H9 (cell line): ENCODE measurements around the gene IGFLR1. TPM values are rescaled to one million over a fixed set of nuclear protein-coding genes. Genes with fewer than 3 reads are reported as not detected.

Experiments
- DNase-seq: peaks from one replicate; pipeline ENCODE4 v3.0.0-alpha.2; 2017
- H2AFZ ChIP-seq: one replicate; pipeline ENCODE4 v1.6.1; 2013; ENCODE audit warnings: mild to moderate bottlenecking, low read length, control low read depth, moderate library complexity
- H2AK5ac ChIP-seq: 2 replicates; pipeline ENCODE4 v1.6.1; 2013; ENCODE audit warnings: low read length, control low read depth, mixed read lengths; ENCODE audit not compliant: insufficient read length
- H2BK120ac ChIP-seq: one replicate; pipeline ENCODE4 v1.6.1; 2013; ENCODE audit warnings: low read depth, mild to moderate bottlenecking, low read length, control low read depth, inconsistent platforms; ENCODE audit not compliant: poor library complexity, severe bottlenecking
- H2BK12ac ChIP-seq: 2 replicates; pipeline ENCODE4 v1.6.1; 2013; ENCODE audit warnings: low read length, control low read depth, mixed read lengths, low read depth; ENCODE audit not compliant: insufficient read length
- H2BK15ac ChIP-seq: 2 replicates; pipeline ENCODE4 v1.6.1; 2013; ENCODE audit warnings: low read depth, low read length, control low read depth
- H2BK20ac ChIP-seq: one replicate; pipeline ENCODE4 v1.6.1; 2013; ENCODE audit warnings: low read depth, mild to moderate bottlenecking, low read length, control low read depth, inconsistent platforms; ENCODE audit not compliant: poor library complexity, severe bottlenecking
- H2BK5ac ChIP-seq: 2 replicates; pipeline ENCODE4 v1.6.1; 2013; ENCODE audit warnings: low read length, control low read depth, mixed read lengths; ENCODE audit not compliant: insufficient read length
- H3K14ac ChIP-seq: 2 replicates; pipeline ENCODE4 v1.6.1; 2013; ENCODE audit warnings: low read length, control low read depth; ENCODE audit not compliant: insufficient read depth
- H3K18ac ChIP-seq: 2 replicates; pipeline ENCODE4 v1.6.1; 2013; ENCODE audit warnings: low read depth, mild to moderate bottlenecking, mixed read lengths, low read length, control low read depth; ENCODE audit not compliant: insufficient read length
- H3K23ac ChIP-seq: 2 replicates; pipeline ENCODE4 v1.6.1; 2013; ENCODE audit warnings: low read length, control low read depth, mixed read lengths, low read depth; ENCODE audit not compliant: insufficient read length
- H3K23me2 ChIP-seq: 2 replicates; pipeline ENCODE4 v1.6.1; 2013; ENCODE audit warnings: low read depth, mild to moderate bottlenecking, mixed read lengths, low read length, control low read depth; ENCODE audit not compliant: insufficient read length, poor library complexity, severe bottlenecking
- H3K27ac ChIP-seq: 2 replicates; pipeline ENCODE4 v1.5.1; 2013; ENCODE audit warnings: low read length, control low read depth, mixed read lengths, low read depth; ENCODE audit not compliant: insufficient read length
- H3K27me3 ChIP-seq: 2 replicates; pipeline ENCODE4 v1.6.1; 2013; ENCODE audit warnings: low read length, control low read depth, inconsistent platforms; ENCODE audit not compliant: insufficient read depth
- H3K4ac ChIP-seq: 2 replicates; pipeline ENCODE4 v1.6.1; 2013; ENCODE audit warnings: low read depth, mild to moderate bottlenecking, control low read depth, inconsistent platforms, low read length, moderate library complexity
- H3K4me1 ChIP-seq: 2 replicates; pipeline ENCODE4 v1.6.1; 2013; ENCODE audit warnings: low read length, control low read depth, inconsistent platforms; ENCODE audit not compliant: insufficient read depth
- H3K4me2 ChIP-seq: 2 replicates; pipeline ENCODE4 v1.6.1; 2013; ENCODE audit warnings: low read length, control low read depth, mixed read lengths; ENCODE audit not compliant: insufficient read length, insufficient read depth
- H3K56ac ChIP-seq: 2 replicates; pipeline ENCODE4 v1.6.1; 2013; ENCODE audit warnings: low read depth, mild to moderate bottlenecking, mixed read lengths, low read length, control low read depth; ENCODE audit not compliant: insufficient read length
- H3K79me1 ChIP-seq: 2 replicates; pipeline ENCODE4 v1.6.1; 2013; ENCODE audit warnings: low read depth, mild to moderate bottlenecking, moderate library complexity, low read length, control low read depth, inconsistent platforms; ENCODE audit not compliant: insufficient read depth, poor library complexity, severe bottlenecking
- H3K79me2 ChIP-seq: 2 replicates; pipeline ENCODE4 v1.6.1; 2013; ENCODE audit warnings: low read length, control low read depth, inconsistent platforms; ENCODE audit not compliant: insufficient read depth
- H3K9ac ChIP-seq: 2 replicates; pipeline ENCODE4 v1.6.1; 2013; ENCODE audit warnings: low read length, control low read depth, mixed read lengths; ENCODE audit not compliant: insufficient read length; ENCODE audit errors: extremely low read depth
- H3K9me3 ChIP-seq: one replicate; pipeline ENCODE4 v1.6.1; 2013; ENCODE audit warnings: low read depth, low read length, inconsistent platforms; ENCODE audit not compliant: control insufficient read depth
- H3T11ph ChIP-seq: one replicate; pipeline ENCODE4 v1.6.1; 2013; ENCODE audit warnings: mild to moderate bottlenecking, low read length, control low read depth, inconsistent platforms
- H4K20me1 ChIP-seq: one replicate; pipeline ENCODE4 v1.6.1; 2013; ENCODE audit not compliant: control insufficient read depth, insufficient read length, insufficient read depth
- H4K5ac ChIP-seq: 2 replicates; pipeline ENCODE4 v1.6.1; 2013; ENCODE audit warnings: low read depth, mild to moderate bottlenecking, mixed read lengths, low read length, control low read depth; ENCODE audit not compliant: insufficient read length
- H4K8ac ChIP-seq: replicated peaks from 2 replicates; pipeline ENCODE4 v1.6.1; 2013; ENCODE audit warnings: low read length, control low read depth, mixed read lengths, low read depth; ENCODE audit not compliant: insufficient read length
- H4K91ac ChIP-seq: 2 replicates; pipeline ENCODE4 v1.6.1; 2013; ENCODE audit warnings: low read depth, mild to moderate bottlenecking, moderate library complexity, mixed read lengths, low read length, control low read depth; ENCODE audit not compliant: insufficient read length
- H3K27ac Mint-ChIP-seq, 3 experiments: 2 replicates in 2 of 3; 3 replicates in 1 of 3; pipeline ENCODE4 v1.8.0; 2020 to 2021; ENCODE audit warnings: mixed read lengths in 3 of 3, mild to moderate bottlenecking in 1 of 3, moderate library complexity in 1 of 3
- H3K27me3 Mint-ChIP-seq: 2 replicates; pipeline ENCODE4 v1.8.0; 2021; ENCODE audit warnings: low read depth, mild to moderate bottlenecking, moderate library complexity, mixed read lengths
- H3K36me3 Mint-ChIP-seq, 3 experiments: 2 replicates in 2 of 3; 3 replicates in 1 of 3; pipeline ENCODE4 v1.8.0; 2020 to 2021; ENCODE audit warnings: low read depth in 3 of 3, mixed read lengths in 3 of 3; ENCODE audit not compliant: insufficient read depth in 1 of 3
- H3K4me1 Mint-ChIP-seq, 2 experiments: 2 replicates each; pipeline ENCODE4 v1.8.0; 2020; ENCODE audit warnings: mixed read lengths in 2 of 2
- H3K4me3 Mint-ChIP-seq, 2 experiments: 2 replicates in 1 of 2; 3 replicates in 1 of 2; pipeline ENCODE4 v1.8.0; 2020 to 2021; ENCODE audit warnings: mild to moderate bottlenecking in 2 of 2, mixed read lengths in 2 of 2, moderate library complexity in 1 of 2
- H3K9me3 Mint-ChIP-seq, 2 experiments: 2 replicates in 1 of 2; 3 replicates in 1 of 2; pipeline ENCODE4 v1.8.0; 2020; ENCODE audit warnings: mild to moderate bottlenecking in 2 of 2, mixed read lengths in 2 of 2, moderate library complexity in 1 of 2
- WGBS: extraction: QIAGEN DNeasy Blood & Tissue Kit; methylation state at CpG from one replicate; pipeline ENCODE4 v1.1.7; 2013; ENCODE audit warnings: missing lambda C conversion rate, low lambda C conversion rate, mixed read lengths; ENCODE audit not compliant: insufficient read length; ENCODE audit errors: extremely low coverage; 5-methylcytosine and 5-hydroxymethylcytosine counted together
- total RNA-seq: library from RNA; stranded (reverse); gene quantifications from 2 replicates; pipeline ENCODE4 v1.2.1, GENCODE V29; 2021
- TF ChIP-seq, protein P1 (sequence below): fragments of 200-600 bp; sonication (generic); conservative IDR thresholded peaks from 3 replicates; pipeline ENCODE4 v1.8.0; 2021; ENCODE audit warnings: antibody characterized with exemption, mild to moderate bottlenecking

IGFLR1 gene
- total RNA-seq, 1 experiment from 2014 or later = 2.9 TPM

GRCh38 chr19:35731353-35731752, 10.9 kb downstream of the IGFLR1 start:
- no peak overlapping the region for H2AK5ac ChIP-seq
- H3K23ac ChIP-seq = no peak overlapping the region
- Mint-ChIP-seq H3K4me1 (no peaks in the 10 kb centered on the region), H3K9me3 (no peaks in the 10 kb centered on the region), H3K27me3 (no peaks in the 10 kb centered on the region), H3K4me3 (no peak overlapping the region), H3K27ac (peak overlapping the region; percentile 20 to 46 (median 22); a peak in 3 of 7 replicates), H3K36me3 (peaks cover 52 to 79% (median 77%) of the 10 kb centered on the region in 3 experiments)
- no peak overlapping the region for H4K91ac ChIP-seq
- no peaks in the 10 kb centered on the region for H3K9me3 ChIP-seq
- H3K18ac ChIP-seq = no peak overlapping the region
- H3K4ac ChIP-seq = no peak overlapping the region
- H3K4me2 ChIP-seq = no peak overlapping the region
- no peaks in the 10 kb centered on the region for H3K27me3 ChIP-seq
- WGBS = no CpG with 5 or more reads among the region's 9 CpGs
- H3K23me2 ChIP-seq = no peaks in the 10 kb centered on the region
- no peak overlapping the region for H2AFZ ChIP-seq
- DNase-seq = no peak
- H2BK15ac ChIP-seq = no peak overlapping the region
- no peaks in the 10 kb centered on the region for H3K79me1 ChIP-seq
- H2BK5ac ChIP-seq = no peak overlapping the region
- no peak overlapping the region for H3K9ac ChIP-seq
- TF ChIP-seq, protein P1, sequence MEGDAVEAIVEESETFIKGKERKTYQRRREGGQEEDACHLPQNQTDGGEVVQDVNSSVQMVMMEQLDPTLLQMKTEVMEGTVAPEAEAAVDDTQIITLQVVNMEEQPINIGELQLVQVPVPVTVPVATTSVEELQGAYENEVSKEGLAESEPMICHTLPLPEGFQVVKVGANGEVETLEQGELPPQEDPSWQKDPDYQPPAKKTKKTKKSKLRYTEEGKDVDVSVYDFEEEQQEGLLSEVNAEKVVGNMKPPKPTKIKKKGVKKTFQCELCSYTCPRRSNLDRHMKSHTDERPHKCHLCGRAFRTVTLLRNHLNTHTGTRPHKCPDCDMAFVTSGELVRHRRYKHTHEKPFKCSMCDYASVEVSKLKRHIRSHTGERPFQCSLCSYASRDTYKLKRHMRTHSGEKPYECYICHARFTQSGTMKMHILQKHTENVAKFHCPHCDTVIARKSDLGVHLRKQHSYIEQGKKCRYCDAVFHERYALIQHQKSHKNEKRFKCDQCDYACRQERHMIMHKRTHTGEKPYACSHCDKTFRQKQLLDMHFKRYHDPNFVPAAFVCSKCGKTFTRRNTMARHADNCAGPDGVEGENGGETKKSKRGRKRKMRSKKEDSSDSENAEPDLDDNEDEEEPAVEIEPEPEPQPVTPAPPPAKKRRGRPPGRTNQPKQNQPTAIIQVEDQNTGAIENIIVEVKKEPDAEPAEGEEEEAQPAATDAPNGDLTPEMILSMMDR = no peak
- H3K4me1 ChIP-seq = no peaks in the 10 kb centered on the region
- H2BK120ac ChIP-seq = no peak overlapping the region
- H4K8ac ChIP-seq = no peak overlapping the region
- H2BK12ac ChIP-seq = no peak overlapping the region
- no peaks in the 10 kb centered on the region for H3K79me2 ChIP-seq
- H3T11ph ChIP-seq = no peak overlapping the region
- H3K14ac ChIP-seq = no peak overlapping the region
- no peaks in the 10 kb centered on the region for H4K20me1 ChIP-seq
- H3K27ac ChIP-seq = no peak overlapping the region
- H4K5ac ChIP-seq = no peak overlapping the region
- no peak overlapping the region for H2BK20ac ChIP-seq
- no peak overlapping the region for H3K56ac ChIP-seq
